Activated naive CD4-positive, alpha-beta T cell treated with anti-CD3 and anti-CD28 coated beads, Interleukin-2, amount 10 ng/mL, durations not matched to agents 7 days and 5 days (primary cell): ENCODE data around the gene ZNF208.
"Not testable (repeated sequence)": the region's sequence is repeated elsewhere in the genome, so short reads cannot be mapped to it uniquely, and the experiment has no call there.

Experiments used
- CTCF ChIA-PET: fragments of 350-600 bp; sonication (Branson Sonifier 250); formaldehyde crosslinking; loops from one replicate; lab custom pipeline; 2021; ENCODE audit warnings: antibody characterized with exemption; lab: Charles Lee
- DNase-seq: peaks from one replicate; pipeline ENCODE4 v3.0.0-alpha.2; 2020
- H3K27ac Mint-ChIP-seq: one replicate; pipeline ENCODE4 v1.8.0; 2021; ENCODE audit warnings: mild to moderate bottlenecking, moderate library complexity, mixed read lengths
- H3K27me3 Mint-ChIP-seq: one replicate; pipeline ENCODE4 v1.8.0; 2021; ENCODE audit warnings: mild to moderate bottlenecking, mixed read lengths
- H3K36me3 Mint-ChIP-seq: one replicate; pipeline ENCODE4 v1.8.0; 2021; ENCODE audit warnings: mixed read lengths
- H3K4me1 Mint-ChIP-seq: one replicate; pipeline ENCODE4 v1.8.0; 2021; ENCODE audit warnings: mixed read lengths
- H3K4me3 Mint-ChIP-seq: one replicate; pipeline ENCODE4 v1.8.0; 2021; ENCODE audit warnings: mild to moderate bottlenecking, moderate library complexity, mixed read lengths
- H3K9me3 Mint-ChIP-seq: one replicate; pipeline ENCODE4 v1.8.0; 2021; ENCODE audit warnings: mixed read lengths

ZNF208 gene

DNA sequence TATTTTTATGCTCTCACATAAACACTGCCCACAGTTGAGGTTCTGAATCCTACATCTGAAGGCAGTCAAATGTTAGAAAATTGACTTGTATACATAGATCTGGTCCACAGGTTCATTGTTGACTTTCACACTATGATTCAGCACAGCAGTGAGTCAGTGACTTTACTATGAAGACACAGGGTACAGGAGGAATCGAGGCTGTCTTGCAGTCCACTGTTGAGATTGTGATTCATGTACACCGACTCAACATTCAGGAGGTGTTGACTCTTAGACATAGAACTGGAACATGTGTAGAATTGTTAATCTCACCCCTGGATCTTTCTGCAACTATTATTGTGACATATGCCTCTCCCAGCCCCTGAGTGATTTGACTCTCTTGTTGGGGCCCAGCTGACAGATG, 100.4 kb downstream of the ZNF208 start:
- peaks cover 46% of the 10 kb centered on the region for H3K9me3 Mint-ChIP-seq
- H3K27ac Mint-ChIP-seq = no peak overlapping the region
- H3K4me1 Mint-ChIP-seq = no peaks in the 10 kb centered on the region
- H3K4me3 Mint-ChIP-seq = no peak overlapping the region
- H3K36me3 Mint-ChIP-seq = no peaks in the 10 kb centered on the region
- CTCF ChIA-PET = no interaction called here
- H3K27me3 Mint-ChIP-seq = no peaks in the 10 kb centered on the region
- DNase-seq = no peak

DNA sequence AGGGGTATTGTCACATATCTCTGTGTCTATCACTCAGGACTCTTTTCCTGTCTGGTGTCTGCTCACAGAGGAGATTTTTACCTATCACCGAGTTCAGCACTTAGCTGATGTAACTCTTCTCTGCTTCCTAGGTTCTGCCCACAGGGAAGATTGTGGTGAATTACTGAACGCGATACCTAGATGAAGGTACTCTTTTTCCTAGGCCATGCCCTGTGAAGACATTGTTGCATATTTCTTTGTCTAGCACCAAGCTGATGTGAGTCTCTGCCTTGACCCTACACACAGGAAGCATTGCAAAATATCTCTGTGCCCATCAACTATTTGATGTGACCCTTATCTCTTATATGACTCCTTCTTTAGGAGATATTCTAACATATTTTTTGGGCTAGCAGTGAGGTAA, 102.7 kb downstream of the ZNF208 start:
- H3K4me3 Mint-ChIP-seq = no peak overlapping the region
- H3K27me3 Mint-ChIP-seq = no peaks in the 10 kb centered on the region
- H3K4me1 Mint-ChIP-seq = no peaks in the 10 kb centered on the region
- H3K9me3 Mint-ChIP-seq = peaks cover 52% of the 10 kb centered on the region
- no peak overlapping the region for H3K27ac Mint-ChIP-seq
- no peak for DNase-seq
- H3K36me3 Mint-ChIP-seq = no peaks in the 10 kb centered on the region
- CTCF ChIA-PET = no interaction called here

DNA sequence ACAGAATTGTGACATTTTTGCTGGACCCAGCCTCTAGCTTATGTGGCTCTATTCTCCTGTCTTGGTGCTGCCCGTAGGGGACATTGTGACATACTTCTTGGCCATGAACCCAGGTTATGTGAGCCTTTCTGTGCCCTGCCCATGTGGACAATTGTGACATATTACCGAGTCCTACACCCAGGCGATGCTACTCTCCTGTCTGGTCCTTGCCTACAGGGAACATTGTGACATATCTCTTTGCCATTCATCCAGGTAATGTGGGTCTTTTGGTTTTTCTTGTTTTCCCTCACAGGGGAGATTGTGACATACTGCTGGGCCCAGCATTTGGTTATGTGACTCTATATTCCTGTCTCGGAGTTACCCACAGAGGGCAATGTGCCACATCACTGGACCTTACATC, 103.2 kb downstream of the ZNF208 start:
- H3K27ac Mint-ChIP-seq = no peak overlapping the region
- CTCF ChIA-PET = no interaction called here
- H3K36me3 Mint-ChIP-seq = no peaks in the 10 kb centered on the region
- no peaks in the 10 kb centered on the region for H3K27me3 Mint-ChIP-seq
- no peak overlapping the region for H3K4me3 Mint-ChIP-seq
- no peak for DNase-seq
- H3K4me1 Mint-ChIP-seq = no peaks in the 10 kb centered on the region
- H3K9me3 Mint-ChIP-seq = peaks cover 51% of the 10 kb centered on the region

- no peaks in the 10 kb centered on the region for H3K36me3 Mint-ChIP-seq
- H3K27me3 Mint-ChIP-seq = no peaks in the 10 kb centered on the region
- no peak for DNase-seq
- CTCF ChIA-PET = no interaction called here
- H3K4me1 Mint-ChIP-seq = no peaks in the 10 kb centered on the region
- no peak overlapping the region for H3K27ac Mint-ChIP-seq
- no peak overlapping the region for H3K4me3 Mint-ChIP-seq
- H3K9me3 Mint-ChIP-seq = peaks cover 42% of the 10 kb centered on the region
Observed at GRCh38 chr19:21902571-21902970, 108.2 kb downstream of the ZNF208 start.

DNA sequence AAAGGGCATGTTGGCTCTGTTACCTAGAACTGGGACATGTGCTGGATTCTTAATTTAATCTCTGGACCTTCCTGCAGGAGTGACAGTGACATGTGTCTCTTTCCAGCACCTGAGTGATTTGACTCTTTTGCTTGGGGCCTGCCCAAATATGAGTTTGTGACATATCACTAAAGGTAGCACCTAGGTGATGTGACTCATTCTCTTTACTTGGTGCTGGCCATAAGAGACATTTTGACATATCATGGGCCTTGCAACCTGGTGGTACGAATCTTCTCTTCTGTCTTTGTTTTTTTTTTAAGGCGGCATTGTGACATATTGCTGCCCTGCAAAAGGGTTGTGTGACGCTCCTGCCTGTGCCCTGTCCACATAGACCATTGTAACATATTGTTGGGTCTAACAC, 108.9 kb downstream of the ZNF208 start:
- Mint-ChIP-seq H3K27ac (no peak overlapping the region), H3K4me3 (no peak overlapping the region), H3K4me1 (no peaks in the 10 kb centered on the region), H3K27me3 (no peaks in the 10 kb centered on the region), H3K9me3 (peaks cover 44% of the 10 kb centered on the region), H3K36me3 (no peaks in the 10 kb centered on the region)
- DNase-seq = no peak
- CTCF ChIA-PET = no interaction called here

- no peak overlapping the region for H3K4me3 Mint-ChIP-seq
- H3K27ac Mint-ChIP-seq = no peak overlapping the region
- H3K27me3 Mint-ChIP-seq = no peaks in the 10 kb centered on the region
- no peaks in the 10 kb centered on the region for H3K4me1 Mint-ChIP-seq
- DNase-seq = no peak
- no peaks in the 10 kb centered on the region for H3K36me3 Mint-ChIP-seq
- peaks cover 50% of the 10 kb centered on the region for H3K9me3 Mint-ChIP-seq
- CTCF ChIA-PET = no interaction called here
Observed at GRCh38 chr19:21900401-21900800, 110.3 kb downstream of the ZNF208 start.

DNA sequence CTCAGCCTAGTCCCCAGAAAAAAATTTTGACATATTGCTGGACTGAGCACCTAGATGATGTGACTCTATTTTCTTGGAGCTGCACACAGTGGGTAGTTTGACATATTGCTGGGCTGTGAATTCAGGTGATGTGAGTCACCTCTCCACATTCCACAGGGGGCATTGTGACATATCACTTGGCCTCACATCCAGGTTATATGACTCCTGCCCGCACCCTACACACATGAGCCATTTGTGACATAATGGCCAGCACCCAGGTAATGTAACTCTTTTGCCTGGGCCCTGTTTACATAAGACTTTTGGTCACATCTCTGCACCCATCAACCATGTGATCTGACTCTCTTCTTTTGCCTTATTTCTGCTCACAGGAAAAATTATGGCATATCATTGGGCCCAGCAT, 119.7 kb downstream of the ZNF208 start:
- Mint-ChIP-seq H3K36me3 (no peaks in the 10 kb centered on the region), H3K27ac (no peak overlapping the region), H3K27me3 (no peaks in the 10 kb centered on the region), H3K4me1 (no peaks in the 10 kb centered on the region), H3K9me3 (peaks cover 36% of the 10 kb centered on the region), H3K4me3 (no peak overlapping the region)
- CTCF ChIA-PET = no interaction called here
- no peak for DNase-seq

- not testable (repeated sequence) for H3K36me3 Mint-ChIP-seq, H3K27me3 Mint-ChIP-seq, H3K4me1 Mint-ChIP-seq, H3K4me3 Mint-ChIP-seq, H3K27ac Mint-ChIP-seq
- CTCF ChIA-PET = interaction anchor here (0.7 kb wide), 1 partner anchor 687 kb away, joined by 3 read pairs; no protein-coding TSS in a partner anchor
- DNase-seq = peak; percentile 37
- H3K9me3 Mint-ChIP-seq = peaks cover 28% of the 10 kb centered on the region
Observed at GRCh38 chr19:21890017-21890416, 120.7 kb downstream of the ZNF208 start.

DNA sequence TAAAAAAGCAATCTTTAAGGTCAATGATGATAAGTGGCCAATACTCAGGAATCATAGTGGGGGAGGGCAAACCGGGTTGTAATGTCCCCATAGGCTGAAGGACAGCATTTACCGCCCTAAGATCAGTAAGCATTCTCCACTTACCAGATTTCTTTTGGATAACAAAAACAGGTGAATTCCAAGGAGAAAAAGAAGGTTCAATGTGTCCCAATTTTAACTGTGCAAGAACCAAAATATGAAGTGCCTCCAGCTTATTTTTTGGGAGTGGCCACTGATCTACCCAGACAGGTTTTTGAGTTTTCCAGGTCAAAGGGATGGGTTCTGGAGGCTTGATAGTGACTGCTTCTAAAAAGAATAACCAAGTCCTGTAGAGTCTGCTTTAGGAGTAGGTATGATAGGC, 125.2 kb downstream of the ZNF208 start:
- H3K4me3 Mint-ChIP-seq, H3K36me3 Mint-ChIP-seq, DNase-seq, H3K27me3 Mint-ChIP-seq, CTCF ChIA-PET, H3K27ac Mint-ChIP-seq, H3K4me1 Mint-ChIP-seq: not testable (repeated sequence)
- H3K9me3 Mint-ChIP-seq = peaks cover 28% of the 10 kb centered on the region

DNA sequence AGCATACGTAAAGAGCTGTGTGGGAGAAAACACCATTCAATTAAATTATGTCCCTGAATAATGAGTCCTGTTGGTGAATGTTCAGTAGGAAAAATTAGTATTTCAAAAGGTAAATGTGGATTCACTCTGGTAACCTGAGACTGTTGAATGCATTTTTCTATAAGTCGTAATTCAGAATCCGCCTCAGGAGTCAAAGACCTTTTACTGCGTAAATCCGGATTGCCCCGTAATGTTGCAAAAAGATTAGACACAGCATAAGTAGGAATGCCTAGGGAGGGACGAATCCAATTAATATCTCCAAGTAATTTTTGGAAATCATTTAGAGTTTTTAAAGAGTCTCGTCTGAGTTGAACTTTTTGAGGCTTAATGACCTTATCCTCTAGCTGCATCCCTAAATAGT, 126.0 kb downstream of the ZNF208 start:
- DNase-seq, H3K27me3 Mint-ChIP-seq, H3K4me1 Mint-ChIP-seq, CTCF ChIA-PET, H3K36me3 Mint-ChIP-seq, H3K27ac Mint-ChIP-seq, H3K4me3 Mint-ChIP-seq: not testable (repeated sequence)
- peaks cover 28% of the 10 kb centered on the region for H3K9me3 Mint-ChIP-seq

GRCh38 chr19:21883516-21883915, 127.2 kb downstream of the ZNF208 start:
- CTCF ChIA-PET = no interaction called here
- no peak for DNase-seq
- Mint-ChIP-seq H3K9me3 (peaks cover 31% of the 10 kb centered on the region), H3K4me1 (no peaks in the 10 kb centered on the region), H3K36me3 (no peaks in the 10 kb centered on the region), H3K27ac (no peak overlapping the region), H3K27me3 (no peaks in the 10 kb centered on the region), H3K4me3 (no peak overlapping the region)
